GOT3 (cell line): ENCODE measurements around the gene MTUS2.
"Not testable (repeated sequence)": the region's sequence is repeated elsewhere in the genome, so short reads cannot be mapped to it uniquely, and the experiment has no call there.

Source experiments
- DNase-seq: peaks from one replicate; lab custom pipeline; 2025; ENCODE audit warnings: mixed read lengths; lab: John Stamatoyannopoulos, UW

Gene MTUS2

DNA sequence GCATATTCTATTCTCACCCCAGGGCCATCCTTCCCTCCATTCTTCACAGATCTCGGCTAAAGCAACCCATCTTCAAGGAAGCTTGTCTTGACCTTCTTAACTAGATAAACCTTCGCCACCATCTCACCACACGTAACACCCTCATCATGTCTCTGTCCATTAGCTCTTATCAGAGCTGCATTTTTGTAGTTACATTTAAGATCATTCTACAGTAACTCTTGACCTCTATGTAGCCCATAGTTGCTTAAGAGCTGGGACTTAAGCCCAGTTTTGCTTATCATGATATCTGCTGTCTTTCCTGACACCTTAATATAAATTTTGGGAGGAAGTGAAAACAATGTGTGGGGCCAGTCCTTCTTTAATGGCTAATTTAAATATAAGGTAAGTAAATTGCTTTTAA is 345.1 kb downstream of the MTUS2 start:
- DNase-seq: no peak

- DNase-seq: no peak
These were observed 345.7 kb downstream of the MTUS2 start for GRCh38 chr13:29165840-29166239.

DNA sequence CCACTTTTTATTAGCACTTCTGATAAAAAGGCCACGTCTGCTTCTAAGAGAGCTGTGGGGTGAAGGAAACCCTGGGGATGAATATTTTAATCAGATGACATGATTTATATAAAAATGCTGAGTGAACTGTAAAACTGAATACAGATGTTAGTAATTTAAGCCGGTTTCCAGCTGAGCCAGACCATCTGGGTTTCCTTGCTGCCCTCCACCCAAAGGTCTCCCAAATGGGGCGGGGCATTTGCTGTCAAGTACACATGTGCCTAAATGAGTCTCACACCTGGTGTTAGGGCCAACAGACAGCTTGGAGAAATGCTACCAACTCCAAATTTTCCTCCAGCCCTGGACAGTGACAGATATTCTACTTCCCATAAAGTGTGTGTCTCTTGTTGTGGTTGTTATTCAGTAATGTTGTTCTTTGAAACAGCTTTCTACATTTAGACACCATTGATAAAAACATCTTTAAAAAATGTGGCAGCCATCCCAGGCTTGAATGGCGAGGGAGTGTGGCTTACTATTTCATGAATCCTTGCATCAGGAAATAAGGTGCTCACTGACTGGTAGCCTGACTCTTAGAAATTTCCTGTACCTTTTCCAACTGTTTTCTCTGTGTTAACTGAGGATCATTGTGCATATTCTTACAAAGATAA is 350.4 kb downstream of the MTUS2 start:
- DNase-seq: no peak

- no peak for DNase-seq
These were observed 351.1 kb downstream of the MTUS2 start for GRCh38 chr13:29171244-29171643.

GRCh38 chr13:29174093-29174492 is 354.0 kb downstream of the MTUS2 start:
- DNase-seq: no peak

GRCh38 chr13:29175250-29175873 is 355.2 kb downstream of the MTUS2 start:
- no peak for DNase-seq

DNA sequence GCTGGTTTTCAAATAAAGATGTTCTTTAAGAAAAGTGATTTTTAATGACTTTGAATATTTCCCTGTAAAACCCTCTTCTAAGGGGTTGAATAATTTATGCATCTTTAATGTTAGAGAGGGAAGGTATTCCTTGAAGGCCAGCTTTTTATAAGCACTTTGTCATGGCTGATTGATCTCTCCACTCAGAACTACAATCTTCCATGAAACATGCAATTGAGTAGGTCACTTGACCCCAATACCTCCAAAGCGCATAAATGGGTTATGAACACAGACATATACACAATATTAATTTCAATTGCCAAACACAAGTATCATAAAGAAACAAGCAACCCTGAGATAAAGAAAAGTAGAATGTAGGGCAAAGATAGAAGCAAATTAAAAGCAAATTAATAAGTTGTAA is 359.9 kb downstream of the MTUS2 start:
- no peak for DNase-seq

- no peak for DNase-seq
These were observed 362.1 kb downstream of the MTUS2 start for GRCh38 chr13:29182216-29182615.

- DNase-seq: no peak
These were observed 365.8 kb downstream of the MTUS2 start for GRCh38 chr13:29185926-29186325.

GRCh38 chr13:29187584-29187983 is 367.4 kb downstream of the MTUS2 start:
- no peak for DNase-seq

DNA sequence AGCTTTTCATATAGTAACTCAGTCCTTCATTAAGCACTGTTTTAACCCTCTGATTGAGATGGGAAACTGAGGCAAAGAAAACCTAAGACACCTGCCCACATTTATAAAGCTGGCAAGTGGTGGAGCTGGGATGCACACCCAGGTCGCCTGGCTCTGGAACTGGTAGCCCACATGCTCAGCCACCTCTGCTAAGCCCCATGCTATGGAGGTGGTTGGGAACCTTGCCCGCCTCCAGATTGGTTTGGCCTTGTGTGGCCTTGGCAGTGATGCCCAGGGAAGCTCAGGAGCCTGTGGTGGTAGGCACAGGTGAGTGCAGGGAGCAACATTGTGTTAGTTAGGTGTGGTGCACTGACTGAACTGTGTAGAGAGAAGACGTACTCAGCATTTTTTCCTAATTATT is 370.2 kb downstream of the MTUS2 start:
- no peak for DNase-seq

DNA sequence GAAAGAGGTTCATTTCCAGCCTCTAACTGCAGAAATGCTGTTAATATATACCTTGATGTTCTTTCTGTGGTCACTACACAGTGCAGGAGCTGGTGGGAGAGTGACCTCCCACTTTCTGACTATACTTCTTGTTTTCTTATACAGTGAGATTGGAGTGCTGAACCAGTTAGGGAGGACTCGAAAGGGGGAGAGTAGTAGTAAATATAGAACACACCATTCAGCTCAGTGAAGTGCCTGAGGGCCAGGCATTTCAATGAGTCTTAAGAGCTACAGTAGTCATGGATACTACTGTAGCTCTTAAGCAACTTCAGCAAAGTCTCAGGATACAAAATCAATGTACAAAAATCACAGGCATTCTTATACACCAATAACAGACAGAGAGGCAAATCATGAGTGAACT is 372.9 kb downstream of the MTUS2 start:
- no peak for DNase-seq

GRCh38 chr13:29195456-29195855 is 375.3 kb downstream of the MTUS2 start:
- DNase-seq: no peak

DNA sequence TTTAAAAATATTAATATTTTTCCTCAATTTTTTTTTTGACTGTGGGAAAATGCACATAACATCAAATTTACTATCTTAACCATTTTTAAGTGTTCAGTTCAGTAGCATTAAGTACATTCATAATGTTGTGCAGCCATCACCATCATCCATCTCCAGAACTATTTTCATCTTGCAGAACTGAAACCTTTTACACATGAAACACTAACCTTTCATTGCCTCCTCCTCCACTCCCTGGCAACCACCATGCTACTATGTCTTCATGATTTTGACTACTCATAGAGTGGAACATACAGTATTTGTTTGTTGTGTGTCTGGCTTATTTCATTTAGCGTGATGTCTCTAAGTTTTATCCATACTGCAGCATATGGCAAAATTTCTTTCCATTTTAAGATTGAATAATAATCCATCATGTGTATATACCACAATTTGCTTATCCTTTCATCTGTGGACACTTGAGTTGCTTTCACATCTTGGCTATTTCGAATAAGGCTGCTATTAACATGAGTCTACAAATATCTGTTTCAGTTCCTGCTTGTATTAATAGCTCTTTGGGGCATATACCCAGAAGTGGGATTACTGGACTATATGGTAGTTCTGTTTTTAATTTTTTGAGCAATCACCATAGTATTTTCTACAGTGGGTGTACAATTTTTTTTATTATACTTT is 376.4 kb downstream of the MTUS2 start:
- no peak for DNase-seq

GRCh38 chr13:29202753-29203152 is 382.6 kb downstream of the MTUS2 start:
- not testable (repeated sequence) for DNase-seq

DNA sequence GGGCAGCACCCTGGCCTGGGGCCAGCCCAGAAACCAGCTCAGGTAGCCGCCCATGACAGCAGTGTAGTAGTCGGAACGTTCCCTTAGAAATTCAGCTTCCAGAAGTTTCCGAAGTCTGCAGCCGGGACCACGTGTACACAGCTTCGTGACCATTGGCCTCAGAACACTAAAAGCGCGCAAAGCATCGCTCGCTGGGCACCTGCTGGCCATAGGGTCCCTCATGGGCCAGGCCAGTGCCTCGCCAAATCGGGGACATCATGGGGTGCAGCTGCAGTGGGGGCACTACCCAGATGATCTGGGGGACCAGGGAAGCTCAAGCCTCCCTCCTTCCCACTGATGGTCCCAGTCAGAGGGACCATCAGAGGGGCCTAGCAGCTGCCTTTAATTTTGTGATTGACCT is 384.5 kb downstream of the MTUS2 start:
- DNase-seq: no peak

GRCh38 chr13:29210676-29211075 is 390.5 kb downstream of the MTUS2 start:
- no peak for DNase-seq

DNA sequence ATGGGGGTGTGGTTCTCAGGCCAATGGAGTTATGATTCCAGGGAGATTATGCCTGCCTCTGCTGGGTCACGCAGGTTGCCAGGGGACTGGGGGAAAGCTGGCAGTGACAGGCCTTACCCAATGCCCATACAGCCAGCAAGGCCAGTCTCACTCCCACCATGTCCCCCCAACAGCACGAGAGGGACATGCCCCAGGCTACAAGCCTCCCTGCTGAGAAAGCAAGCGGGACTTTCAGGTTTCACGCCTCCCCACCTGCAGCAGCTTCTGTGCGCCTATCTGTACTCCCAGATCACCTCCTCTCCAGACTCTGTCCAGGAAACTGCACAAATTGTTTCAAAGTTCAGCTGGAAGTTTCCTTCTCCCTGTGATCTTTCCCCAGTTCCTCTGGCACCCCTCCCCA is 391.0 kb downstream of the MTUS2 start:
- not testable (repeated sequence) for DNase-seq

DNA sequence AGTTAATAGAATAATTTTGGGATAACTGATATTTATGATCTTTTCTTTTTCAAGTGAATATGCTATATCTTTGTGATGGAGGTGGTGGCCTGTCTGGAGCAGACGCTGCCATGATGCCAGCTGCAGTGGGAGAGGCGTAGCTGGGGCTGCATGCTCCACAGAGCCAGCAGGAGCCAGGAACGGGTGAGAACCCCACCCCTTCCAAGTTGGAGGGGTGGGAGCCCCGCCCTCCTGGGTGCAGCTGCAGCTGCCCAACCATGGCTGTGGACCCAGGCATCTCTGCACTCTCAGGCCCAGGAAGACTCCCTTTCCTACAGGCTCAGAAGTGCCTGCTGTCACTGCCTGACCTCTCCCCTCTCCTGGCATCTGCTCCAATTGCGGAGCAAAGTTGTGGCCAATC is 402.3 kb downstream of the MTUS2 start:
- DNase-seq: no peak

DNA sequence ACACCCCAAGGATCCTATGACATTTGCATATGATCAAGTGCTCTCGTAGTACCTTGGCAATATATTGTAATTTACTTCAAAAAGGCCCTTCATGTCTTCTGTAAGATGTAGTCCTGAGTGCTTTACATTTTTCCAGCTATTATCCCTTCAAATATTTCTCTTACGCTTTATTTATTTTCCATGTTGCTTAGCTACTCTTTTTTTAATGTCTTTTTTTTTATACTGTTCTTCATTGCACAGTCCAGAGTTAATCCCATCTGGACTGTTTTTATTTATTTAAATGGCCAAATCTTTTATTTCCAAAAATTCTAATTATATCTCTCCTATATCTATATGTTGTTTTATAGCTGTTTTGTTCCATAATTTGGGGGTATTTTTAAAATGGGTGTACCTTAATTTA is 404.1 kb downstream of the MTUS2 start:
- DNase-seq: no peak

- DNase-seq: no peak
These were observed 407.4 kb downstream of the MTUS2 start for GRCh38 chr13:29227576-29227975.

- DNase-seq: no peak
These were observed 410.2 kb downstream of the MTUS2 start for GRCh38 chr13:29230299-29230845.
